HG02852 (cell line): ENCODE data around the gene PI4KA.
"Not testable (repeated sequence)": the region's sequence is repeated elsewhere in the genome, so short reads cannot be mapped to it uniquely, and the experiment has no call there.

ENCODE experiments used
- ATAC-seq: cut with Tn5 transposase; IDR thresholded peaks from one replicate; pipeline ENCODE4 v1.9.1; 2021; ENCODE audit warnings: mild to moderate bottlenecking, moderate library complexity; ENCODE audit not compliant: unreplicated experiment

Gene PI4KA

GRCh38 chr22:20671409-20672081, 187.1 kb downstream of the PI4KA start:
- no peak for ATAC-seq

- not testable (repeated sequence) for ATAC-seq
Measured at GRCh38 chr22:20670457-20671261, 188.0 kb downstream of the PI4KA start.

GRCh38 chr22:20669884-20670283, 188.7 kb downstream of the PI4KA start:
- not testable (repeated sequence) for ATAC-seq

- not testable (repeated sequence) for ATAC-seq
Measured at GRCh38 chr22:20669471-20669870, 189.1 kb downstream of the PI4KA start.

GRCh38 chr22:20668769-20669168, 189.8 kb downstream of the PI4KA start:
- not testable (repeated sequence) for ATAC-seq

- not testable (repeated sequence) for ATAC-seq
Measured at GRCh38 chr22:20668226-20668625, 190.4 kb downstream of the PI4KA start.

GRCh38 chr22:20667548-20667947, 191.1 kb downstream of the PI4KA start:
- not testable (repeated sequence) for ATAC-seq

GRCh38 chr22:20666560-20666959, 192.1 kb downstream of the PI4KA start:
- ATAC-seq = no peak

GRCh38 chr22:20664594-20664959, 194.0 kb downstream of the PI4KA start:
- ATAC-seq = no peak

GRCh38 chr22:20663941-20664593, 194.5 kb downstream of the PI4KA start:
- no peak for ATAC-seq

GRCh38 chr22:20663137-20663828, 195.3 kb downstream of the PI4KA start:
- no peak for ATAC-seq

GRCh38 chr22:20662524-20663036, 196.0 kb downstream of the PI4KA start:
- not testable (repeated sequence) for ATAC-seq

GRCh38 chr22:20661473-20661872, 197.1 kb downstream of the PI4KA start:
- no peak for ATAC-seq

GRCh38 chr22:20660441-20661054, 198.1 kb downstream of the PI4KA start:
- ATAC-seq = no peak

- no peak for ATAC-seq
Measured at GRCh38 chr22:20659920-20660319, 198.7 kb downstream of the PI4KA start.

- no peak for ATAC-seq
Measured at GRCh38 chr22:20659258-20659657, 199.4 kb downstream of the PI4KA start.

- ATAC-seq = no peak
Measured at GRCh38 chr22:20658433-20659222, 200.0 kb downstream of the PI4KA start.

- ATAC-seq = no peak
Measured at GRCh38 chr22:20657963-20658362, 200.6 kb downstream of the PI4KA start.
